ENCODE data around the gene PLA2G12A.
A peak's percentile ranks its signal among the peaks of the same experiment; 100 is the strongest.
"Not testable (repeated sequence)": the region's sequence is repeated elsewhere in the genome, so short reads cannot be mapped to it uniquely, and the experiment has no call there.

The PLA2G12A gene

GRCh38 chr4:109728385-109728784 is 1.5 kb downstream of the PLA2G12A start:
- no peak for DNase-seq

- no peak for DNase-seq
These were observed 6.8 kb downstream of the PLA2G12A start for GRCh38 chr4:109723110-109723509.

- no peak for DNase-seq
These were observed 7.5 kb downstream of the PLA2G12A start for GRCh38 chr4:109722357-109722756.

DNA sequence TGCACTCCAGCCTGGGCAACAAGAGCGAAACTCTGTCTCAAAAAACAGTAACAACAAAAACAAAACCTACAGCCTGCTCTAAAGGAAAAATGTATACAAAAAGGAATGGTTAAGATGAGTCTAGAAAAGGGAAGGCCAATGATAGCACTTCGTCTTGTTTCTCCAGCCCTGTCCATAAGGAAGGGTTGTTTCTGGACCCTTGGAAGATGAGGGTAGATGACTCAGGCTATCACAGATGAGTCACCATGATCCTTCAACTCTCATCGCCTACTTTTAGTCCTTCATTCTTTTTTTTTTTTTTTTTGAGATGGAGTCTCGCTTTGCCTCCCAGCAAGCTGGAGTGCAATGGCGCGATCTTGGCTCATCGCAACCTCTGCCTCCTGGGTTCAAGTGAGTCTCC is 8.8 kb downstream of the PLA2G12A start:
- DNase-seq = no peak

DNA sequence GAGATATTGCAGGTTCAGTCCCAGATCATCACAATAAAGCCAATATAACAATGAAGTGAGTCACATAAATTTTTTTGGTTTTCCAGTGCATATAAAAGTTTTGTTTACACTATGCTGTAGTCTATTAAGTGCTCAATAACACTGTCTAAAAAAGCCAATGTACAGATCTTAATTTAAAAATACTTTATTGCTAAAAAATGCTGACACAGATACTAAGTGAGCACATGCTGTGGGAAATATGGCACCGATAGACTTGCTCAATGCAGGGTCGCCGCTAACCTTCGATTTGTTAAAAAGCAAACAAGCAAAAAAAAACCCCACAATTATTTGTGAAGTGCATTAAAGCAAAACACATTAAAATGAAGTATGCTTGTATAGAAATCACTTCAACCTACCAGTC is 10.3 kb downstream of the PLA2G12A start:
- no peak for DNase-seq

GRCh38 chr4:109718759-109719158 is 11.1 kb downstream of the PLA2G12A start:
- DNase-seq = no peak

- no peak for DNase-seq
These were observed 16.4 kb downstream of the PLA2G12A start for GRCh38 chr4:109713500-109713899.

GRCh38 chr4:109708990-109709389 is 20.9 kb downstream of the PLA2G12A start:
- DNase-seq = no peak

GRCh38 chr4:109708435-109708834 is 21.4 kb downstream of the PLA2G12A start:
- no peak for DNase-seq

DNA sequence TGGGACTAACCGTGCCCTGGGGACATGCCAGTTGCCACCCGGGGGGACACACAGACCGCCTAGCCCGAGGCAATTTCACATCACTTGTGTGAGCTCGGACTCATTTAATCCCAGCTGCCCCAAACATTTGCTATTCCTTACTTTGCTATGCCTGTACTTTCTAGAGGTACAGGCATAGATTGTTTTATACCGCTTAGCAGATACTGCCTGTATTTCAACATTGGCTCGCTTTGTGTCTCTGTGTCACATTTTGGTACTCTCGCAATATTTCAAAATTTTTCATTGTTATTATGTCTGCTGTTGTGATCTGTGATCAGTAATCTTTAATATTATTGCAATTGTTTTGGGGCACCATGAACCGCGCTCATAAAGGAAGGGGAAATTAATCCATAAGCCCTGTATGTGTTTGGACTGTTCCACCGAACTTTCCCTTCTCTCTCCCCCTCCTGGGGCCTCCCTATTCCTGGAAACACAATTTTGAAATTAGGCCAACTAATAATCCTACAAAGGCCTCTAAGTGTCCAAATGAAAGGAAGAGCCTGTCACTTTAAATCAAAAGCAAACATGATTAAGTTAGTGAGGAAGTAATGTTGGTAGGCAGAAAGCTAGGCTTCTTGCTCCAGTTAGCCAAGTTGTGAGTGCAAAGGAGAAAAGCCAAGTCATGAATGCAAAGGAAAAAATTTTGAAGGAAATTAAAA is 26.1 kb downstream of the PLA2G12A start:
- DNase-seq = no peak

DNA sequence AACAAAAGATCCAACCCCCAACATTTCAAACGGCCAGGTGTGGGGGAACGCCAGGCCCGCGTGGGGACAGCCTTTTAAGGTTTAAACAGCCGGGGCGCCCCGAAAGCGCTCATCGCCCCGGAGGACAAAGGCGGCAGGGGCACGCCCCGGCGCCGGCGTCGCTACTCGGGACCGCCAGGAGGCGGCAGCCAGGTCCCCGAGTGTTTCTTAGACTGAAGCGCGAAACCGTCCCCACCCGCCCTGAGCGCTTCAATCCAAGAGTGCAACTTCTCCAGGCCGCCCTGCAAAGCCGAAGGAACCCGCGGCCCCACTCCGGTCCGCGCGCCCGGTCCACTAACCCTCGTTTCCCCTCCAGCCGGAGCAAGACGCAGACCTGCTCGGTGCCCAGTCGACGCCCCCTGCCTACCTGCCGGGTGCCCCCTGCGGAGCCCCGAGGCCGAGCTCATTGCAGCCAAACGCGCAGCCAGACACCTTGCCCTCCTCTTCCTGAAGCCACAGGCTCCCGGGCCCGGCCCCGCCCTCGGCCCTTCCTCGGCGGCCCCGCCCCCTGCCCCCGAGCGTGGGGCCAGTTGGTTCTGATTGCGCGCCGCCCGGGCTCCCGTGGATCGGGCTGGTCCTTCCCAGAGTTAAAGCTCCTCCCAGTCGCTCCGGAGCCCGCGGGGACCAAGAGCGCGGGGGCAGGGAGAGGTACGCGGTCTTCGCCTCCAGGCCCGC is 26.8 kb downstream of the PLA2G12A start, which contains the start of gene CASP6:
CASP6 (minus strand) TSS at position 496 of the 714 bp plus-strand sequence; CDS start at position 446, 50 bp downstream.
- peak; percentile 5 for DNase-seq

GRCh38 chr4:109701566-109702410 is 28.1 kb downstream of the PLA2G12A start:
- no peak for DNase-seq

- no peak for DNase-seq
These were observed 30.2 kb downstream of the PLA2G12A start for GRCh38 chr4:109699553-109700225.

GRCh38 chr4:109698656-109699055 is 31.2 kb downstream of the PLA2G12A start:
- DNase-seq = no peak

DNA sequence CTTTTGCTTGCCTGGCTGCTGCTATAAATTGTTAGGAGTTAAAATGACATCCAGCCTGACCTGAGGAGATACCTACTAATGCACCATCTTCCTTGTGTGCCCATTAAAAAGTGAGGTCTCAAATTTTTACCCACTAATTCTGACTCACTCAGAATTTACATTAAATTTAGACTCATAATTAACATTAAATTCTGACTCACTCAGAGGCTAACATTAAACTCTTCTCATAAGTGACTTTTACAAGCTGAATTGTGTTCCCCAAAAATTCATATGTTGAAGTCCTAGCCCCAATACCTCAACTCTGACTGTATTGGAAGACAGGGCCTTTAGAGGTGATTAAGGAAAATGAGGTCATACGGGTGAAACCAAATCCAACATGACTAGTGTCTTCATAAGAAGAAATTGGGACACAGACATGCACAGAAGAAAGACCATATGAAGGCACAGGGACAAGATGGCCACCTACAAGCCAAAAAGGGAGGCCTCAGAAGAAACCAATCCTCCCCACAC is 38.4 kb downstream of the PLA2G12A start:
- DNase-seq = no peak

DNA sequence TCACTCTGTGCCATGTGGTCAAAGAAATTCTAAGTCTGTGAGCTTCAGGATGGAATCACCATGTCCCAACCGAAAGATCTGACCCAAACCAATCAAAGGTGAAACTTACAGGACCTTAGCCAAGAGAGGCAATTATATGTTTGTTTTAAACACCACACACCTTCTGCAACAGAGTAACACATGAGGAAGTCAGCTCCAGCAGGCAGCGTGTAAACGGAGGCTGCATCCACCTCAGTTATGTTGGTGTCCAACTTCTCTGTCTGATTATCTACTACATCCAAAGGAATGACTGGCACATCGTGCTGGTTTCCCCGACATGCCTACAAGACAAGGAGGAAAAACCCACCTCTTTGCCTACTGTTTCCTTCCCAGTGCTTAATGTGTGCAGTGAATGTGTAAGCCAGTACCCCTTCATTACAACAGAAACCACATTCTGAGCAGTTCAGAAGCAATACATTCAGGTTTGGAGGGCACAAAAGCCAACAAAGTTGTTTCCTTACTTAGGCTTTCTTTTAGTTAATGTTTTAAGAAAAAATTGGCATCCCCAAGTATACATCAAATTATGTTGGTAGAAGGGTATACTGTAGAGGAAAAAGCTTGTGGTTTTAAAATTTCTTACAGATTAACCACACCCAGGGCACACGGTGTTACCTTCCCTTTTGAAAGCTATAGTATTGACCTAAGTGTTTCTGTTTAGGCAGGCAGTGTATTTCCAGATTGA is 39.0 kb downstream of the PLA2G12A start:
- no peak for DNase-seq

- no peak for DNase-seq
These were observed 45.1 kb downstream of the PLA2G12A start for GRCh38 chr4:109684727-109685126.

GRCh38 chr4:109683621-109684253 is 46.1 kb downstream of the PLA2G12A start:
- DNase-seq = no peak

DNA sequence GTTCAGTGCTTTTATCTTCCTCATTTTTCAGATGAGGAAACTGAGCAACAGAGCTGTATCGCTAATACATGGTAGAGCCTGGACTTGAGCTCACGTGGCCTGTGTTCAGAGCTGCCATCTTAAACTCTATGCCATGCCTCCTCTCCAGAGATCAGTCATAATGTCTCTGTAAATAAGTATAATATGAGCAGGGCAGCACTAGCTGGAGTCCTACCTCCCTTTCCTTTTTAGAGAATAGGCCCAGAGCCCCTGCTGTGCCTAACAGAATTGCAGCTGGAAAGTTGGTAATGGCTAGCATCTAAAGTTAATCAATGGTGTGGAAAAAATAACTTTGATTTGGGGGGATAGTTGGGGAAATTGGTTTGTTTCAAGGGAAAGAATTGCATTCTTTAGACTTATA is 47.0 kb downstream of the PLA2G12A start:
- no peak for DNase-seq

GRCh38 chr4:109678925-109679324 is 50.9 kb downstream of the PLA2G12A start:
- DNase-seq = not testable (repeated sequence)

- DNase-seq = not testable (repeated sequence)
These were observed 51.4 kb downstream of the PLA2G12A start for GRCh38 chr4:109678472-109678871.

Data from NCI-H524 treated with DMSO at 0.1 percent for 48 hours (cell line).